NOMO-1 treated with dmso at 0.1 percent for 144 hours (cell line): Measurements from ENCODE around the gene PDCD6IP.
"Not testable (repeated sequence)": the region's sequence is repeated elsewhere in the genome, so short reads cannot be mapped to it uniquely, and the experiment has no call there.

Source experiments
- DNase-seq: peaks from one replicate; lab custom pipeline; 2025; ENCODE audit not compliant: unreplicated experiment; lab: John Stamatoyannopoulos, UW

PDCD6IP gene

GRCh38 chr3:33848624-33849347, 50.4 kb downstream of the PDCD6IP start:
- no peak for DNase-seq

- DNase-seq, result not testable (repeated sequence)
These were observed 52.2 kb downstream of the PDCD6IP start for GRCh38 chr3:33850599-33850998.

GRCh38 chr3:33855407-33855806, 57.0 kb downstream of the PDCD6IP start:
- DNase-seq, result not testable (repeated sequence)

GRCh38 chr3:33855884-33856546, 57.6 kb downstream of the PDCD6IP start:
- DNase-seq, result no peak

- not testable (repeated sequence) for DNase-seq
These were observed 59.3 kb downstream of the PDCD6IP start for GRCh38 chr3:33857701-33858100.

GRCh38 chr3:33858131-33858530, 59.7 kb downstream of the PDCD6IP start:
- DNase-seq, result no peak

- no peak for DNase-seq
These were observed 62.1 kb downstream of the PDCD6IP start for GRCh38 chr3:33860373-33861050.

- DNase-seq, result no peak
These were observed 66.7 kb downstream of the PDCD6IP start for GRCh38 chr3:33865133-33865532.

GRCh38 chr3:33868309-33868708, 69.9 kb downstream of the PDCD6IP start:
- no peak for DNase-seq

- DNase-seq, result no peak
These were observed 71.5 kb downstream of the PDCD6IP start for GRCh38 chr3:33869977-33870376.

- no peak for DNase-seq
These were observed 76.4 kb downstream of the PDCD6IP start for GRCh38 chr3:33874815-33875214.

- no peak for DNase-seq
These were observed 77.2 kb downstream of the PDCD6IP start for GRCh38 chr3:33875680-33876079.

- DNase-seq, result no peak
These were observed 78.8 kb downstream of the PDCD6IP start for GRCh38 chr3:33877187-33877586.

GRCh38 chr3:33879540-33879939, 81.1 kb downstream of the PDCD6IP start:
- no peak for DNase-seq

- no peak for DNase-seq
These were observed 83.0 kb downstream of the PDCD6IP start for GRCh38 chr3:33881156-33882064.

- no peak for DNase-seq
These were observed 83.9 kb downstream of the PDCD6IP start for GRCh38 chr3:33882296-33882695.

GRCh38 chr3:33883538-33883950, 85.1 kb downstream of the PDCD6IP start:
- DNase-seq, result no peak

GRCh38 chr3:33883951-33884561, 85.6 kb downstream of the PDCD6IP start:
- no peak for DNase-seq

- DNase-seq, result no peak
These were observed 86.3 kb downstream of the PDCD6IP start for GRCh38 chr3:33884701-33885100.

- DNase-seq, result no peak
These were observed 87.1 kb downstream of the PDCD6IP start for GRCh38 chr3:33885496-33885895.

GRCh38 chr3:33886015-33886414, 87.6 kb downstream of the PDCD6IP start:
- DNase-seq, result no peak
